HG03521 (cell line): ENCODE data around the gene SIK3.
"Not testable (repeated sequence)": the region's sequence is repeated elsewhere in the genome, so short reads cannot be mapped to it uniquely, and the experiment has no call there.

Source experiments
- ATAC-seq: cut with Tn5 transposase; IDR thresholded peaks from one replicate; pipeline ENCODE4 v1.9.1; 2021; ENCODE audit warnings: mild to moderate bottlenecking, moderate library complexity; ENCODE audit not compliant: unreplicated experiment

The SIK3 gene

GRCh38 chr11:116808262-116809175 is 289.7 kb downstream of the SIK3 start:
- no peak for ATAC-seq

GRCh38 chr11:116807601-116808261 is 290.5 kb downstream of the SIK3 start:
- ATAC-seq = no peak

GRCh38 chr11:116804001-116804400 is 294.2 kb downstream of the SIK3 start:
- no peak for ATAC-seq

GRCh38 chr11:116801662-116802061 is 296.6 kb downstream of the SIK3 start:
- ATAC-seq = not testable (repeated sequence)

- ATAC-seq = no peak
Measured at GRCh38 chr11:116800610-116801009, 297.6 kb downstream of the SIK3 start.

- ATAC-seq = no peak
Measured at GRCh38 chr11:116798368-116798767, 299.9 kb downstream of the SIK3 start.

- ATAC-seq = no peak
Measured at GRCh38 chr11:116797816-116798215, 300.4 kb downstream of the SIK3 start.

- no peak for ATAC-seq
Measured at GRCh38 chr11:116796548-116796947, 301.7 kb downstream of the SIK3 start.

- ATAC-seq = no peak
Measured at GRCh38 chr11:116794851-116795250, 303.4 kb downstream of the SIK3 start.

- ATAC-seq = no peak
Measured at GRCh38 chr11:116793772-116794097, 304.5 kb downstream of the SIK3 start.
